HG03108 (cell line): ENCODE data around the gene SIGLEC12.
"Not testable (repeated sequence)": the region's sequence is repeated elsewhere in the genome, so short reads cannot be mapped to it uniquely, and the experiment has no call there.

Experiments
- ATAC-seq: cut with Tn5 transposase; IDR thresholded peaks from one replicate; pipeline ENCODE4 v1.9.1; 2021; ENCODE audit warnings: moderate library complexity; ENCODE audit not compliant: unreplicated experiment

Gene SIGLEC12

GRCh38 chr19:51524666-51525264, 23.2 kb upstream of the SIGLEC12 start:
- no peak for ATAC-seq

- ATAC-seq = no peak
Measured at GRCh38 chr19:51521781-51522180, 20.2 kb upstream of the SIGLEC12 start.

- no peak for ATAC-seq
Measured at GRCh38 chr19:51521357-51521756, 19.8 kb upstream of the SIGLEC12 start.

GRCh38 chr19:51520728-51521127, 19.1 kb upstream of the SIGLEC12 start:
- no peak for ATAC-seq

- ATAC-seq = no peak
Measured at GRCh38 chr19:51514866-51515481, 13.4 kb upstream of the SIGLEC12 start.

GRCh38 chr19:51513968-51514367, 12.4 kb upstream of the SIGLEC12 start:
- ATAC-seq = no peak

- no peak for ATAC-seq
Measured at GRCh38 chr19:51511353-51511752, 9.8 kb upstream of the SIGLEC12 start.

GRCh38 chr19:51509823-51510660, 8.4 kb upstream of the SIGLEC12 start:
- no peak for ATAC-seq

- no peak for ATAC-seq
Measured at GRCh38 chr19:51508059-51508733, 6.6 kb upstream of the SIGLEC12 start.

- ATAC-seq = no peak
Measured at GRCh38 chr19:51507640-51508058, 6.0 kb upstream of the SIGLEC12 start.

GRCh38 chr19:51507192-51507591, 5.6 kb upstream of the SIGLEC12 start:
- no peak for ATAC-seq

- ATAC-seq = no peak
Measured at GRCh38 chr19:51505904-51506303, 4.3 kb upstream of the SIGLEC12 start.

GRCh38 chr19:51503896-51504295, 2.3 kb upstream of the SIGLEC12 start:
- no peak for ATAC-seq

GRCh38 chr19:51503286-51503817, 1.8 kb upstream of the SIGLEC12 start:
- no peak for ATAC-seq

GRCh38 chr19:51500931-51501330, 669 bp downstream of the SIGLEC12 start:
- ATAC-seq = not testable (repeated sequence)

- ATAC-seq = no peak
Measured at GRCh38 chr19:51497666-51498065, 3.9 kb downstream of the SIGLEC12 start.

GRCh38 chr19:51493776-51494175, 7.8 kb downstream of the SIGLEC12 start:
- no peak for ATAC-seq

GRCh38 chr19:51491586-51491985, 10.0 kb downstream of the SIGLEC12 start:
- no peak for ATAC-seq

GRCh38 chr19:51490676-51491075, 10.9 kb downstream of the SIGLEC12 start:
- ATAC-seq = no peak

GRCh38 chr19:51489113-51489512, 12.5 kb downstream of the SIGLEC12 start:
- ATAC-seq = no peak

GRCh38 chr19:51488491-51488890, 13.1 kb downstream of the SIGLEC12 start:
- ATAC-seq = no peak
